ENCODE results near the gene RAB11FIP4. TPM values are rescaled to one million over a fixed set of nuclear protein-coding genes. Genes with fewer than 3 reads are reported as not detected.

Gene RAB11FIP4
- total and polyA plus RNA-seq, 10 of the 15 experiments (the other 5 are each of a cell fraction or from before 2014, with no cell fraction given), result 1.4 to 27.0 (median 17.6) TPM

DNA sequence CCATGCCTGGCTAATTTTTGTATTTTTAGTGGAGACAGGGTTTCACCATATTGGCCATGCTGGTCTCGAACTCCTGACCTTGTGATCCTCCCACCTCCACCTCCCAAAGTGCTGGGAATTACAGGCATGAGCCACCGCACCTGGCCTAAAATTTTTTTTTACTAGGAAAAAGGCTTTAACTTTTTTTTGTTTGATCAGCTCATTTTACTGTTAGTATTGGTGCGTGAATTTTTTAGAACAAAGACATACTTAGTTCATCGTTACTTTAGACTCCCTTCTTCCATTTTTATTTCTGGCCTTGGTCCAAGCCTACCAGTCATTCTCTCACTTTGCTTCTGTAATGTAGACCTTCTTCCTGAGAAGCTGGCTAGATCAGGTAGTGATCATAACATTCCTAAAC, 25.4 kb upstream of the RAB11FIP4 start:
- SMC1A ChIA-PET (ENCODE audit: uncharacterized antibody, unreplicated experiment), result interaction anchor here (0.6 to 9.7 kb wide), 7 partner anchors 10 to 1912 kb away, joined by 3 to 78 read pairs (median 3); no protein-coding TSS in a partner anchor
- BruUV-seq (replicated peaks), result no TSS peak
- no peak for FAIRE-seq

DNA sequence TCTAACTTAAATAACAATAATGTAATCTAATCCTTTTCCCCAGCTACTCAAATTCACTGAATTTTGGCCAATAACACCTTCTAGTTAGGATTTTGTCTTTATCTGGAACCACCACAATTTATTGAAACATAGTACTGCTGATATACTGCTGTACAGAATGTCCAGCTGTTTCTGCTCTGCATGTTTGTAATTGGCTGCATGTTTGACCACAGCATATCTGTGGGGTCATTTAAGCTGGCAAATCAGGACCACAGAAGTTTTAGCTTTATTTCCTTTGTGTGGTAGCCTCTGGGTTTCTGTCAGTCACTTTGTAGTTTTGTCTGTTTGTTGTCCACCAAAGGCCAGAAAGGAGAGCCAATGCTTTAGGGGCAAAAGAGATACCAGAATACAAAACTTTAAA, 22.2 kb upstream of the RAB11FIP4 start:
- peak; percentile 23; the same call in 1 of the 3 replicates for ATAC-seq
- no peaks in the 10 kb centered on the region for H3K9me3 ChIP-seq (replicated peaks; ENCODE audit: control insufficient read depth, insufficient read depth, low read length)
- no peaks in the 10 kb centered on the region for H4K20me1 ChIP-seq (ENCODE audit: control insufficient read depth, insufficient read depth)
- peaks cover 0 to 9% of the 10 kb centered on the region in 2 experiments; a peak in 1 of 4 replicates for H3K36me3 ChIP-seq (ENCODE audit: control insufficient read depth in 2 of 2, insufficient read depth in 2 of 2, low read length in 1 of 2)
- FAIRE-seq, result peak; percentile 23
- no peak overlapping the region for H3K27ac ChIP-seq (ENCODE audit: control insufficient read depth, insufficient read depth)
- no peak overlapping the region for H3K4me3 ChIP-seq
- RAD21 ChIA-PET (ENCODE audit: unreplicated experiment), result interaction anchor here (0.6 to 0.9 kb wide), 3 partner anchors 58 to 1459 kb away, joined by 3 to 4 read pairs (median 3); no protein-coding TSS in a partner anchor
- POLR2A ChIA-PET, result interaction anchor here (0.6 kb wide), 1 partner anchor 34 kb away, joined by 5 read pairs; no protein-coding TSS in a partner anchor
- H3K27me3 ChIP-seq (replicated peaks in 1 of 2; ENCODE audit: control insufficient read depth in 2 of 2, insufficient read depth in 2 of 2, low read length in 1 of 2), result no peaks in the 10 kb centered on the region
- peaks cover 12% of the 10 kb centered on the region for H3K4me1 ChIP-seq (ENCODE audit: control insufficient read depth, insufficient read depth, low read length)
- H2AFZ ChIP-seq (ENCODE audit: control insufficient read depth, low read depth, low read length), result no peak overlapping the region
- SMC1A ChIA-PET (ENCODE audit: uncharacterized antibody, unreplicated experiment), result interaction anchor here (0.7 to 9.7 kb wide), 8 partner anchors 8 to 154 kb away, joined by 3 to 86 read pairs (median 3); partner anchors contain the start of genes EVI2A and EVI2B
- no peak for DNase-seq (ENCODE audit: low read depth, low spot score)
- no peak overlapping the region for H3K9ac ChIP-seq (ENCODE audit: control insufficient read depth, insufficient read depth, low read length)
- BruUV-seq (replicated peaks), result no TSS peak
- in situ Hi-C loops (cut with MboI) (no loop called here), intact Hi-C loops (cut with micrococcal nuclease; ENCODE audit: unreplicated experiment) (no loop called here)
- CTCF ChIA-PET, result interaction anchor here (1.1 to 1.6 kb wide), 5 partner anchors 9 to 153 kb away, joined by 3 to 4 read pairs (median 4); partner anchors contain the start of gene EVI2B
- H3K79me2 ChIP-seq (ENCODE audit: control insufficient read depth, insufficient read depth, low read length), result no peaks in the 10 kb centered on the region
- no peak overlapping the region for H3K4me2 ChIP-seq (ENCODE audit: control insufficient read depth, insufficient read depth)
- TF ChIP-seq SUZ12 (IDR thresholded peaks at IDR 0.05; ENCODE audit: unreplicated experiment) (no peak), SMARCA5 (IDR thresholded peaks at IDR 0.05) (no peak), CREB1 (IDR thresholded peaks at IDR 0.05; ENCODE audit: low read depth) (no peak), NFIC (IDR thresholded peaks at IDR 0.05; ENCODE audit: low read depth, low read length) (no peak), IKZF2 (IDR thresholded peaks at IDR 0.05) (no peak), ZNF24 (IDR thresholded peaks at IDR 0.05) (no peak)
- TF ChIP-seq, protein P1, sequence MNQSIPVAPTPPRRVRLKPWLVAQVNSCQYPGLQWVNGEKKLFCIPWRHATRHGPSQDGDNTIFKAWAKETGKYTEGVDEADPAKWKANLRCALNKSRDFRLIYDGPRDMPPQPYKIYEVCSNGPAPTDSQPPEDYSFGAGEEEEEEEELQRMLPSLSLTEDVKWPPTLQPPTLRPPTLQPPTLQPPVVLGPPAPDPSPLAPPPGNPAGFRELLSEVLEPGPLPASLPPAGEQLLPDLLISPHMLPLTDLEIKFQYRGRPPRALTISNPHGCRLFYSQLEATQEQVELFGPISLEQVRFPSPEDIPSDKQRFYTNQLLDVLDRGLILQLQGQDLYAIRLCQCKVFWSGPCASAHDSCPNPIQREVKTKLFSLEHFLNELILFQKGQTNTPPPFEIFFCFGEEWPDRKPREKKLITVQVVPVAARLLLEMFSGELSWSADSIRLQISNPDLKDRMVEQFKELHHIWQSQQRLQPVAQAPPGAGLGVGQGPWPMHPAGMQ (IDR thresholded peaks at IDR 0.05; ENCODE audit: borderline replicate concordance), result no peak
- TF ChIP-seq, protein P2, sequence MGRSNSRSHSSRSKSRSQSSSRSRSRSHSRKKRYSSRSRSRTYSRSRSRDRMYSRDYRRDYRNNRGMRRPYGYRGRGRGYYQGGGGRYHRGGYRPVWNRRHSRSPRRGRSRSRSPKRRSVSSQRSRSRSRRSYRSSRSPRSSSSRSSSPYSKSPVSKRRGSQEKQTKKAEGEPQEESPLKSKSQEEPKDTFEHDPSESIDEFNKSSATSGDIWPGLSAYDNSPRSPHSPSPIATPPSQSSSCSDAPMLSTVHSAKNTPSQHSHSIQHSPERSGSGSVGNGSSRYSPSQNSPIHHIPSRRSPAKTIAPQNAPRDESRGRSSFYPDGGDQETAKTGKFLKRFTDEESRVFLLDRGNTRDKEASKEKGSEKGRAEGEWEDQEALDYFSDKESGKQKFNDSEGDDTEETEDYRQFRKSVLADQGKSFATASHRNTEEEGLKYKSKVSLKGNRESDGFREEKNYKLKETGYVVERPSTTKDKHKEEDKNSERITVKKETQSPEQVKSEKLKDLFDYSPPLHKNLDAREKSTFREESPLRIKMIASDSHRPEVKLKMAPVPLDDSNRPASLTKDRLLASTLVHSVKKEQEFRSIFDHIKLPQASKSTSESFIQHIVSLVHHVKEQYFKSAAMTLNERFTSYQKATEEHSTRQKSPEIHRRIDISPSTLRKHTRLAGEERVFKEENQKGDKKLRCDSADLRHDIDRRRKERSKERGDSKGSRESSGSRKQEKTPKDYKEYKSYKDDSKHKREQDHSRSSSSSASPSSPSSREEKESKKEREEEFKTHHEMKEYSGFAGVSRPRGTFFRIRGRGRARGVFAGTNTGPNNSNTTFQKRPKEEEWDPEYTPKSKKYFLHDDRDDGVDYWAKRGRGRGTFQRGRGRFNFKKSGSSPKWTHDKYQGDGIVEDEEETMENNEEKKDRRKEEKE (IDR thresholded peaks at IDR 0.05), result no peak

More for the DNA sequence above, 25.4 kb upstream of the RAB11FIP4 start:
- H3K4me3 ChIP-seq, result no peak overlapping the region
- H4K20me1 ChIP-seq (ENCODE audit: control insufficient read depth, insufficient read depth), result no peaks in the 10 kb centered on the region
- H3K27me3 ChIP-seq (replicated peaks in 1 of 2; ENCODE audit: control insufficient read depth in 2 of 2, insufficient read depth in 2 of 2, low read length in 1 of 2), result no peaks in the 10 kb centered on the region
- no peak overlapping the region for H3K4me2 ChIP-seq (ENCODE audit: control insufficient read depth, insufficient read depth)
- ChIA-PET POLR2A (no interaction called here), RAD21 (ENCODE audit: unreplicated experiment) (no interaction called here), CTCF (interaction anchor here (0.6 to 2.0 kb wide), 2 partner anchors 150 to 1248 kb away, joined by 3 to 6 read pairs; no protein-coding TSS in a partner anchor)
- 100% methylated on average over 4 of the region's 4 CpGs for WGBS (ENCODE audit: insufficient coverage, insufficient replicate concordance, low lambda C conversion rate, missing lambda C conversion rate)
- peaks cover 0 to 14% of the 10 kb centered on the region in 2 experiments; a peak in 2 of 4 replicates for H3K36me3 ChIP-seq (ENCODE audit: control insufficient read depth in 2 of 2, insufficient read depth in 2 of 2, low read length in 1 of 2)
- no peak for DNase-seq (ENCODE audit: low read depth, low spot score)
- no peaks in the 10 kb centered on the region for H3K79me2 ChIP-seq (ENCODE audit: control insufficient read depth, insufficient read depth, low read length)
- in situ Hi-C loops (cut with MboI), result no loop called here
- intact Hi-C loops (cut with micrococcal nuclease; ENCODE audit: unreplicated experiment), result no loop called here
- H3K27ac ChIP-seq (ENCODE audit: control insufficient read depth, insufficient read depth), result no peak overlapping the region
- H3K4me1 ChIP-seq (ENCODE audit: control insufficient read depth, insufficient read depth, low read length), result peaks cover 7% of the 10 kb centered on the region
- TF ChIP-seq DPF2 (IDR thresholded peaks at IDR 0.05) (no peak), GATAD2B (conservative IDR thresholded peaks at IDR 0.05; ENCODE audit: low read depth) (no peak), POU2F2 (IDR thresholded peaks at IDR 0.05; ENCODE audit: borderline replicate concordance, low read depth, low read length) (no peak), SMARCA5 (IDR thresholded peaks at IDR 0.05) (no peak)
- H2AFZ ChIP-seq (ENCODE audit: control insufficient read depth, low read depth, low read length), result no peak overlapping the region
- H3K9me3 ChIP-seq (replicated peaks; ENCODE audit: control insufficient read depth, insufficient read depth, low read length), result no peaks in the 10 kb centered on the region
- H3K9ac ChIP-seq (ENCODE audit: control insufficient read depth, insufficient read depth, low read length), result no peak overlapping the region
- ATAC-seq, result no peak
